Parietal lobe (tissue), 2 donors: Measurements from ENCODE around the gene HOATZ. TPM values are rescaled to one million over a fixed set of nuclear protein-coding genes. Genes with fewer than 3 reads are reported as not detected.

Source experiments
- small RNA-seq: library from RNA; depleted of rRNA; stranded (forward); fragments of <200 nt; gene quantifications from one replicate; pipeline ENCODE3, GENCODE V24; 2014; ENCODE audit warnings: low replicate concordance
- total RNA-seq: library from RNA; depleted of rRNA; stranded (reverse); fragments of >200 nt; gene quantifications from one replicate; pipeline ENCODE4 v1.2.3, GENCODE V29; 2014

Gene HOATZ
- 1.3 TPM for total RNA-seq

GRCh38 chr11:111514216-111515031, at the start of gene HOATZ:
HOATZ (plus strand) TSS chr11:111514778; CDS start chr11:111514785, 7 bp downstream.

GRCh38 chr11:111512296-111513239, 2.0 kb upstream of the HOATZ start, which contains the start of gene BTG4:
BTG4 (minus strand) TSS chr11:111512386; CDS start chr11:111498776, 13,610 bp downstream.

GRCh38 chr11:111540114-111540936, 25.7 kb downstream of the HOATZ start, which contains the start of gene LAYN:
LAYN (plus strand) TSS chr11:111540720; CDS start chr11:111540844, 124 bp downstream.

Small RNA genes within 50 kb of the gene (small RNA-seq; reads per million reads assigned to genes)
- gene MIR34B (5.1 reads per million, percentile 87 among the genes with 10 or more reads in this experiment), gene MIR34C (47.7 reads per million, percentile 94 among the genes with 10 or more reads in this experiment)

Other genes starting within 250 kb of the HOATZ start
- gene POU2AF3, start 216.2 kb upstream of the HOATZ start, total RNA-seq: 0.94 TPM
- gene POU2AF1, start 135.5 kb upstream of the HOATZ start, total RNA-seq: not detected
- gene BTG4, start 2.4 kb upstream of the HOATZ start, total RNA-seq: not detected
- gene LAYN, start 25.9 kb downstream of the HOATZ start, total RNA-seq: 3.1 TPM
- gene SIK2, start 87.7 kb downstream of the HOATZ start, total RNA-seq: 17.8 TPM